Measurements from ENCODE around the gene CCT5.

- TF ChIP-seq REST (IDR thresholded peaks at IDR 0.05; ENCODE audit: insufficient read depth in 1 of 2, low read depth in 2 of 2, low read length in 2 of 2) (no peak), POLR2AphosphoS5 (IDR thresholded peaks at IDR 0.05; ENCODE audit: low read depth, low read length) (no peak), FOXP2 (optimal IDR thresholded peaks at IDR 0.05; ENCODE audit: borderline replicate concordance, extremely low read depth, extremely low read length, insufficient read depth) (no peak), TAF1 (IDR thresholded peaks at IDR 0.05; ENCODE audit: borderline replicate concordance, insufficient read depth, low read length) (no peak)
Observed at GRCh38 chr5:10286162-10286861, 36.2 kb downstream of the CCT5 start.
